Measurements from ENCODE around the gene FBXO22. TPM values are rescaled to one million over a fixed set of nuclear protein-coding genes. Genes with fewer than 3 reads are reported as not detected.
"Not testable (repeated sequence)": the region's sequence is repeated elsewhere in the genome, so short reads cannot be mapped to it uniquely, and the experiment has no call there.

The FBXO22 gene
- polyA plus RNA-seq, 1 of the 3 experiments (the other 2 are of a cell fraction): 34.8 TPM

- Histone ChIP-seq H3K27ac (ENCODE audit: low read depth in 2 of 2, low read length in 1 of 2) (no peak overlapping the region), H3F3A (replicated peaks; ENCODE audit: insufficient read depth) (no peaks in the 10 kb centered on the region), H4K20me1 (ENCODE audit: insufficient read depth) (no peaks in the 10 kb centered on the region), H3K27me3 (ENCODE audit: insufficient read depth) (no peaks in the 10 kb centered on the region), H3K4me3 (ENCODE audit: low read depth in 2 of 2, low read length in 1 of 2) (no peak overlapping the region), H3K9me3 (no peaks in the 10 kb centered on the region), H3K79me2 (ENCODE audit: insufficient read depth) (no peaks in the 10 kb centered on the region), H3K9me2 (no peaks in the 10 kb centered on the region), H3K4me2 (no peak overlapping the region), H2AFZ (ENCODE audit: low read depth) (no peak overlapping the region), H3K9ac (no peak overlapping the region), H3K4me1 (ENCODE audit: control insufficient read depth in 1 of 2, insufficient read depth in 2 of 2, low read depth in 1 of 2, low read length in 1 of 2) (no peaks in the 10 kb centered on the region), H3K36me3 (replicated peaks in 1 of 2; ENCODE audit: control insufficient read depth in 1 of 2, insufficient read depth in 2 of 2, low read length in 1 of 2) (no peaks in the 10 kb centered on the region)
- no peak for DNase-seq
- 17% methylated on average over 2 of the region's 2 CpGs for WGBS (ENCODE audit: low lambda C conversion rate)
- ChIA-PET POLR2A (no interaction called here), CTCF (no interaction called here)
- no peak for TF ChIP-seq REST (IDR thresholded peaks at IDR 0.05; ENCODE audit: low read depth, low read length)
- no peak for TF ChIP-seq IRF3 (IDR thresholded peaks at IDR 0.05; ENCODE audit: low read depth, low read length)
Measured at GRCh38 chr15:75981149-75981815, 77.6 kb downstream of the FBXO22 start.

GRCh38 chr15:75982468-75982867 lies 78.8 kb downstream of the FBXO22 start:
- H3K36me3 ChIP-seq (replicated peaks in 1 of 2; ENCODE audit: control insufficient read depth in 1 of 2, insufficient read depth in 2 of 2, low read length in 1 of 2): no peaks in the 10 kb centered on the region
- H3F3A ChIP-seq (replicated peaks; ENCODE audit: insufficient read depth): no peaks in the 10 kb centered on the region
- no peaks in the 10 kb centered on the region for H3K27me3 ChIP-seq (ENCODE audit: insufficient read depth)
- no peak for DNase-seq
- no peaks in the 10 kb centered on the region for H3K79me2 ChIP-seq (ENCODE audit: insufficient read depth)
- H3K4me3 ChIP-seq (ENCODE audit: low read depth in 2 of 2, low read length in 1 of 2): no peak overlapping the region
- no peak overlapping the region for H2AFZ ChIP-seq (ENCODE audit: low read depth)
- WGBS (ENCODE audit: low lambda C conversion rate): 41% methylated on average over 2 of the region's 2 CpGs
- TF ChIP-seq EP300 (IDR thresholded peaks at IDR 0.05; ENCODE audit: borderline replicate concordance in 1 of 2, low read depth in 1 of 2, low read length in 1 of 2): no peak
- TF ChIP-seq RCOR1 (IDR thresholded peaks at IDR 0.05; ENCODE audit: low read length): no peak
- TF ChIP-seq MEF2A (IDR thresholded peaks at IDR 0.05; ENCODE audit: borderline replicate concordance, low read depth): no peak
- no peak for TF ChIP-seq RFX5 (IDR thresholded peaks at IDR 0.05; ENCODE audit: low read length)
- no peak overlapping the region for H3K4me2 ChIP-seq
- H3K4me1 ChIP-seq (ENCODE audit: control insufficient read depth in 1 of 2, insufficient read depth in 2 of 2, low read depth in 1 of 2, low read length in 1 of 2): no peaks in the 10 kb centered on the region
- no peak overlapping the region for H3K27ac ChIP-seq (ENCODE audit: low read depth in 2 of 2, low read length in 1 of 2)
- H3K9ac ChIP-seq: no peak overlapping the region
- ChIA-PET CTCF (interaction anchor here (0.6 kb wide), 1 partner anchor 75 kb away, joined by 3 read pairs; no protein-coding TSS in a partner anchor), POLR2A (no interaction called here)
- no peaks in the 10 kb centered on the region for H4K20me1 ChIP-seq (ENCODE audit: insufficient read depth)
- no peaks in the 10 kb centered on the region for H3K9me2 ChIP-seq
- H3K9me3 ChIP-seq: no peaks in the 10 kb centered on the region

GRCh38 chr15:75984706-75985105 lies 81.0 kb downstream of the FBXO22 start:
- H3K27ac ChIP-seq (ENCODE audit: low read depth in 2 of 2, low read length in 1 of 2); H3F3A ChIP-seq (replicated peaks; ENCODE audit: insufficient read depth); H3K9me2 ChIP-seq; H3K27me3 ChIP-seq (ENCODE audit: insufficient read depth); H2AFZ ChIP-seq (ENCODE audit: low read depth); DNase-seq; H3K4me3 ChIP-seq (ENCODE audit: low read depth in 2 of 2, low read length in 1 of 2); POLR2A ChIA-PET; H3K4me1 ChIP-seq (ENCODE audit: control insufficient read depth in 1 of 2, insufficient read depth in 2 of 2, low read depth in 1 of 2, low read length in 1 of 2); H3K9ac ChIP-seq; H3K36me3 ChIP-seq (replicated peaks in 1 of 2; ENCODE audit: control insufficient read depth in 1 of 2, insufficient read depth in 2 of 2, low read length in 1 of 2); H3K9me3 ChIP-seq; CTCF ChIA-PET; H4K20me1 ChIP-seq (ENCODE audit: insufficient read depth); H3K79me2 ChIP-seq (ENCODE audit: insufficient read depth); H3K4me2 ChIP-seq: not testable (repeated sequence)
- WGBS (ENCODE audit: low lambda C conversion rate): 47% methylated on average over 3 of the region's 3 CpGs

Data from SK-N-SH (cell line).